CD1c-positive myeloid dendritic cell (primary cell): ENCODE measurements around the gene ZBTB47.

Experiments
- DNase-seq: peaks from one replicate; pipeline ENCODE4 v3.0.0-alpha.2; 2016; ENCODE audit errors: extremely low spot score

Gene ZBTB47

GRCh38 chr3:42653560-42654330, at the start of gene ZBTB47:
ZBTB47 (plus strand) TSS chr3:42653697; CDS start chr3:42658356, 4,659 bp downstream.
- peak; percentile 80 for DNase-seq

DNA sequence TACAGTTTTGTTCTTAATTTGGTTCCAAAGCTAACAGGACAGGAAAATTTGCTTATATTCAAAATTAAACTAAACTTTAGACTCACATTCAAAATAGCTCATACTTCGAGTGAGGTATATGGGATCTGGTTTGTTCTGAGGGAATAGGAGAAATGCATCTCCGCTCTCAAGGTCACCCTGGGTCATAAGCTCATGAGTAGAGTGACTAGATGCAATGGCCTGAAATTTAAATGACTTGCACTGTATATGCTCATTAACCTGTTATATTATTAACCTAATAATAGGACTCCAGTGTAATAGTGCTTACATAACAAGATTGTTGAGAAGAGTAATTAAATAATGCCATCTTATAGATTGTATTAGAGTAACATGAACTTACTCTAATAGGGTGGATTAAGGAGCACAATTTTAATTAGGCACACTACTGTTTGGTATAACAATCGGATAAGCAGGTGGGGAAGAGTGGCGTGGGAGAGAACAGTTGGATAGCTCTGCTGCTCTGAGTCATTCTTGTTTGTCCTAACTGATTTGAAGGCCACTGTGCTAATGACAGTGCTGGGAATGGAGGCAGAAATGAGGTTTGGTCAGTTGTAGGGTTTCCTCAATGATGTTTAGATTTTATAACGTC, 47.8 kb upstream of the ZBTB47 start:
- DNase-seq: no peak

DNA sequence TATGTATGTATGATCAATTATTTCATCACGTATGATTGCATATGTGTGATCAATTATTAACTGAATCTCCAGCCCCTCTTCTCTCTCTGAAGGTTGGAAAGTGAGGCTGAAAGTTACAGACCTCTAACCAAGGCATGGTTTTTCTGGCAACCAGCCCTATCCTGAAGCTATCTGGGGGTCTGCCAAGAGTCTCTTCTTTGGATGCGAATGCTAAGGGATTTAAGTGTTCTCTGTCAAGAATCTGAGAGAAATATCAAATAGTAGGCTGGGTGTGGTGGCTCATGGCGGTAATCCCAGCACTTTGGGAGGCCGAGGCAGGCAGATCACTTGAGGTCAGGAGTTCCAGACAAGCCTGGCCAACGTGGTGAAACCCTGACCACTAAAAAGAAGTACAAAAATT, 44.9 kb upstream of the ZBTB47 start:
- no peak for DNase-seq

DNA sequence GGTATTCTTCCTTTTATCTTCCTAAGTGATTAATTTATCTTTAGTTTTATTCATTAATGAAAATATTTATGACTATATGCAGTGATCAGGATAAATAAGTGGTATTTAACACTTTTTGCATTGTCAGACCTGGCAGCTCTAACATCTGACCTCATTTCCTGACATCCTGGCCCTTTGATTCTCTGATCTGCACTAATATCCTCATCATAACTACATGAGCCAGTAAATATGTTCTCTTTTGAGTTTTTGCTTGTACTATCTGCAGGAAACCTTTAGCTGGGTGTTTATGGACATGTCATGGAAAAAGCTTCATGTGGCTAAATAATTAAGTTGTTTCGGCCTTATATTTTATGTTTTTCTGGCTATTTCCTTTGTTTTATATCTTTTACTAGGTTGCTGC, 42.5 kb upstream of the ZBTB47 start:
- no peak for DNase-seq

DNA sequence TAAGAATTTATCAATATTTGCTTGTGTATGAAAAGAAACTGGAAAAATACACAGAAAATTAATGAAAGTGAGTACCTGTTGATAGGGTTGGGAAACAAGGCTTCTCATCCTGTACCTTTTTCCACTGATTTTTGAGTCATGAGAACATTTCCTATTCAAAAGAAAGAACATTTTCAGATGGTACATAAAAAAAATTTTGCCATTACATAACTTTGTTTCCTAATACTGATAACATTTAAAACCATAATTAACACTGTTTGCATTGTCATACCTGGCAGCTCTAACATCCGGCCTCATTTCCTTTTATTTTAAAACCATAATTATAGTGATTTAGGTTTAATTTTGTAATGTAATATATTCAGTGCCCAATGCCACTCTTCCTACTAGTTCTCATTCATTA, 41.3 kb upstream of the ZBTB47 start:
- no peak for DNase-seq

GRCh38 chr3:42612928-42613327, 40.6 kb upstream of the ZBTB47 start:
- no peak for DNase-seq

GRCh38 chr3:42613462-42613861, 40.0 kb upstream of the ZBTB47 start:
- peak; percentile 32 for DNase-seq

GRCh38 chr3:42631620-42632019, 21.9 kb upstream of the ZBTB47 start:
- DNase-seq: no peak

DNA sequence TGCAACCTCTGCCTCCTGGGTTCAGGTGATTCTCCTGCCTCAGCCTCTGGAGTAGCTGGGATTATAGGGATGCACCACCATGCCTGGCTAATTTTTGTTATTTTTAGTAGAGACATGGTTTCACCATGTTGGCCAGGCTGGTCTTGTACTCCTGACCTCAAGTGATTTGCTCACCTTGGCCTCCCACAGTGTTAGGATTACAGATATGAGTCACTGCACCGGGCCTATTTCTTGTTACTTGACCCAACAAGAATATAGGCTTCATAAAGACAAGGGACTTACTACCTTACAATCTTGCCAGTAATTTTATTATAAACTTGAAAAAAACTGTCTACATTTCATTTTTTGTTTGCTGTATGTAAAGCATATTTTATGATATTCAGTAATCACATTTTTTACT, 21.4 kb upstream of the ZBTB47 start:
- DNase-seq: no peak

- no peak for DNase-seq
Observed at GRCh38 chr3:42633544-42633943, 20.0 kb upstream of the ZBTB47 start.

GRCh38 chr3:42635111-42635510, 18.4 kb upstream of the ZBTB47 start:
- DNase-seq: peak; percentile 78

GRCh38 chr3:42637001-42637400, 16.5 kb upstream of the ZBTB47 start:
- DNase-seq: no peak

- DNase-seq: peak; percentile 3
Observed at GRCh38 chr3:42638339-42638842, 15.1 kb upstream of the ZBTB47 start.

DNA sequence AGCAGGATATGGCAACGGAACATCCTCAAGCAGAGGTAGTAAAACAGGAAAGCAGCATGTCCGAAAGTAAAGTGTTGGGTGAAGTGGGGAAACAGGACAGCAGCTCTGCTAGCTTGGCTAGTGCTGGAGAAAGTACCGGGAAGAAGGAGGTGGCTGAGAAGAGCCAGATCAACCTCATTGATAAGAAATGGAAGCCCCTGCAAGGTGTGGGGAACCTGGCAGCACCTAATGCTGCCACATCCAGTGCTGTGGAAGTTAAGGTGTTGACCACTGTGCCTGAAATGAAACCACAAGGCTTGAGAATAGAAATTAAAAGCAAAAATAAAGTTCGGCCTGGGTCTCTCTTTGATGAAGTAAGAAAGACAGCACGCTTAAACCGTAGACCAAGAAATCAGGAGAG, 14.3 kb upstream of the ZBTB47 start:
- no peak for DNase-seq

DNA sequence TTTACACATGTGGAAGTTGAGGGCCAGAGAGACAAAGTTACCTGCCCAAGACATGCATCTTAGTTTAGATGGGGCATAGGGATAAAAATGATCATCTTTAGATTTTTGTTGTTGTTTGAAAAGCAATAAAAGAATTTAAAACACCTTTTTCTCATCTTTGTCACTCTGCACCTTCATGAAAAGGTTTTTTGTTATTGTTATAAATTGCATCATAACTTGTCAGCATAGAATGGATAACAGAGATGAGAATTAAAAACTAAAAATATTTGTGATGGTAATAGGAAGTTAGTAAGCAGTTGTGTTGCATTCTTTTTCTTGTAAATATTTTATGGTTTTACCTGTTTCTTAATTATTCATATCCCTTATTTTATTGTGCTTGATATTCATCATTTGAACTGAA, 13.4 kb upstream of the ZBTB47 start:
- DNase-seq: no peak

DNA sequence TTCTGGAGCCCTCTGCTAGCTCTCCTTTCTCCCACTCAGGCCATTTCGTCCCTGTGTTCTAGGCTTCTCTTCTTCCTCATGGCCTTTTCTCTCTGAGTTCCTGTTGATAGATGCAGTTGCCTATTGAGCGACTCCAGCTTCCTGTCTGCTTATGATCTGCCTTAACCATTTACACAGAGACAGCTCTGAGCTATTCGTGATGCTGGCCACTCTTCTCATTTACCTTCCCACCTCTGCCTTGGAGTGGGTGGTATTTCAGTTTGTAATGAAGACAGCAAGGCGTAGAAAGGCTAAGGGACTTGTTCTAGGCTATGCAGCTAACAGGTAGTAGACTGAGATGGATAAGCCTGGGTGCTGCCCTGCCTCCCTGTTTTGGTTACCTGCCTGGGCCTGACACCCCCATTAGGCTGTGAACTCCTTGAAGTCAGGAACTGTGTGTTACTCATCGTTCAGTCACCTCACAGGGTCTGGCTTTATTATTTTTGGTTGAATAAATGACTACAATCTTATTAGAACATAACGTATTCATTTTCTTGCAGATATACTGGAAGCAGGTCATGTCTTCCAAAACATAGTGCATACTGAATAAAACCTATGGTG, 12.6 kb upstream of the ZBTB47 start:
- no peak for DNase-seq

- DNase-seq: no peak
Observed at GRCh38 chr3:42647821-42648459, 5.6 kb upstream of the ZBTB47 start.

DNA sequence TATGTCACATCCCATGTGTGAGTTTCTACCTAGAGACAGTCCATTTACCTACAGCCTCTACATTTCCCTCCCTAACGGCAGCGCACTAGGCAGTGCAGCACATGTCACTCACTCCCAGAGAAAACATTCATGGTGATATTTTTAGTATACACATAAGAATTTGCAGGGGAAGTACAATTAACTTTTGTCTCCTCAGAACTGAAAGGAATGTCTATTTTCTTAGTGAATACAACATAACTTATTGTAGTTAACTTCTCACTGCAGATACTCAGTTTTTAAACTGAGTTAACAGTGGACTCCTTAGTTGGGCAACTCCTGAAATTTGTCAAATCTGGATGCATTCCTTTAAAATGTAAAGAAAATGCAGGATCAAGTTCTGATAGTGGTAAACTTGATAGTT, 4.5 kb upstream of the ZBTB47 start:
- DNase-seq: no peak

DNA sequence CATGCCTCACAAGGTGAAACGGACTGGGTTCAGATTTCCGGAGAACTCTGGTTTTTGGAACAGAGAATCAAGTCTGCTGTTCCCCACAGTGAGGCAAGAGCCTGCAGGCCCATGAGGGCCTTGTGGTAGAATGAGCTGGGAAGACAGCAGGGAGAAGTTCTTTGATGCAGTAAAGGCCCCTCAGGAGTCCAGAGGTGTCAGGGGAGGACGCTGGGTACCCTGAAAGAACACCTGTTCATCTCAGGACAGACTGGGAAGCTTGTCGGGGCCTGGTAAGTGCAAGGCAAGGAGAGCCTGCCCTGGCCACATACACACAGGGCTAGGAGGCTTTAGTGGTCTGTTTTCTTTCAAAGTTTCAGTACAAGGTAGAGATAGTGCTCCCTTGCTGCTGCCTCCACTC, 3.7 kb upstream of the ZBTB47 start:
- no peak for DNase-seq

- no peak for DNase-seq
Observed at GRCh38 chr3:42651248-42652091, 2.0 kb upstream of the ZBTB47 start.

DNA sequence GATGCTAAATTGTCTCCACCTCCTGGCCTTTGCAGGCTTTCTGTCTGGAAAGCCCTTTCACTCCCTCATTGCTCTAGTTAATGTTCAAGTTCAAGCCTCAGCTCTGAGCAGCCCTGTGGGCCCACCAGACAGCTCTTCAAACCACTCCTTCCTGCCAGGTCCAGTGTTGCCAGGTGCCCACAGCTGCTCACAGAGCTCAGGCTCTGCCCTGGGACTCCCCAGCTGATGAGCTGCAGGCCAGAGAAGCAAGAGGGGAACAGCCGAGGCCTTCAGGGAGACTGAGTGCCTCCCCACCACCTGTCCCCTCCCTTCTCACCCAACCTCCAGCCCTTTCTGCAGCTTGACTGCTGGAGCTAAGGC, 1.3 kb upstream of the ZBTB47 start:
- no peak for DNase-seq
